Anterior cingulate cortex (tissue), 58 donors: ENCODE data around the gene CACNB1.
"Not testable (repeated sequence)": the region's sequence is repeated elsewhere in the genome, so short reads cannot be mapped to it uniquely, and the experiment has no call there.

Experiments used
- DNase-seq, 58 donors: peaks; one replicate each; lab custom pipeline; 2025; lab: John Stamatoyannopoulos, UW

CACNB1 gene

DNA sequence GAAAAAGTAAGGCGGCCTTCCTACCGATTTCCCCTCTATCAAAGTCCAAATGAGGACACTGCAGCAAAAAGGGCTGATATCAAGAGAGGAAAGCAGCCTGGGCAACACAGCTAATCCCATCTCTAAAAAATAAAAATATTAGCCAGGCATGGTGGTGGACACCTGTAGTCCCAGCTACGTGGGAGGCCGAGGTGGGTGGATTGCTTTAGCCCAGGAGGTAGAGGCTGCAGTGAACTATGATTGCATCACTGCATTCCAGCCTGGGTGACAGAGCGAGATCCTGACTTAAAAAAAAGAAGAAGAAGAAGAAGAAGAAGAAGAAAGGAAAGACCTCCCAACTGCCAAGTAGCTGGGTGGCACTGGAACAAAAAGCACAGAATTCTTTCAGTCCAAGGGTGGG lies 14.4 kb downstream of the CACNB1 start:
- DNase-seq = no peak

DNA sequence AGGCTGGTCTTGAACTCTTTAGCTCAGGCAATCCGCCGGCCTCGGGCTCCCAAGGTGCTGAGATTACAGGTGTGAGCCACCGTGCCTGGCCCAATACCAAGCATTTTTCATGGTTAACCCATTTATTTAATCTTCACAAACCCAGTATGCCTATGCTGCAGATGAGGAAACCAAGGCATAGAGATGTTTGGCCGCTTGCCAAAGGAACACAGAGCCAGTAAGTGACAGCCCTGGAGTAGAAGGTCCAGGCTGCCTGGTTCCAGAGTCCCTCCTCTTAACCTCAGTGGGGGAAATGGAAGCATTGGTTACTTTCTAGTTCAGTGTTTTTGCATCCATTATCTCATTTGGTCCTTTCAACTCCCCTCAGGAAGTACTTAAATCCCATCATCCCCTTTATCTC lies 16.2 kb downstream of the CACNB1 start:
- DNase-seq = no peak

GRCh38 chr17:39178536-39178935 lies 18.9 kb downstream of the CACNB1 start:
- DNase-seq = no peak

- DNase-seq = peak in 6 of 58 donors; percentile 8 to 49 (median 22)
Observed at GRCh38 chr17:39177256-39177655, 20.2 kb downstream of the CACNB1 start.

DNA sequence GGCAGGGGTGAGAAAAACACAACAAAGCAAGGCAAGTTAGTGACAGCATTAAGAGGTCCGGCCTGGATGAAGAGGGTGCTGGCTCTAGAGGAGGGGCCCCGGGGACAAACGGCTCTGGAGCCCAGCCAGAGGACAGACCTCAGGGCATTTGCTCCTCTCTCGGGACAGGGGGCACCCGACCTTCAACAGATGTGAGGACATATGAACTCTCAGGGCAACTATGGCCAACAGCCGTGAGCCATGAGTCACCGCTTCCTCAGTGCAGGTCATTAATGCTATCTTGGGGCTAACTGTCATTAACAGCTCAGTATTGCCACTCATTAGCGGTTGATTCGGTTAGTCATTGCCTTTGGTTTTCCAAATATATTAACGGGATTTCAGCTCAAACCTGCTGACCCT lies 21.8 kb downstream of the CACNB1 start:
- no peak for DNase-seq

DNA sequence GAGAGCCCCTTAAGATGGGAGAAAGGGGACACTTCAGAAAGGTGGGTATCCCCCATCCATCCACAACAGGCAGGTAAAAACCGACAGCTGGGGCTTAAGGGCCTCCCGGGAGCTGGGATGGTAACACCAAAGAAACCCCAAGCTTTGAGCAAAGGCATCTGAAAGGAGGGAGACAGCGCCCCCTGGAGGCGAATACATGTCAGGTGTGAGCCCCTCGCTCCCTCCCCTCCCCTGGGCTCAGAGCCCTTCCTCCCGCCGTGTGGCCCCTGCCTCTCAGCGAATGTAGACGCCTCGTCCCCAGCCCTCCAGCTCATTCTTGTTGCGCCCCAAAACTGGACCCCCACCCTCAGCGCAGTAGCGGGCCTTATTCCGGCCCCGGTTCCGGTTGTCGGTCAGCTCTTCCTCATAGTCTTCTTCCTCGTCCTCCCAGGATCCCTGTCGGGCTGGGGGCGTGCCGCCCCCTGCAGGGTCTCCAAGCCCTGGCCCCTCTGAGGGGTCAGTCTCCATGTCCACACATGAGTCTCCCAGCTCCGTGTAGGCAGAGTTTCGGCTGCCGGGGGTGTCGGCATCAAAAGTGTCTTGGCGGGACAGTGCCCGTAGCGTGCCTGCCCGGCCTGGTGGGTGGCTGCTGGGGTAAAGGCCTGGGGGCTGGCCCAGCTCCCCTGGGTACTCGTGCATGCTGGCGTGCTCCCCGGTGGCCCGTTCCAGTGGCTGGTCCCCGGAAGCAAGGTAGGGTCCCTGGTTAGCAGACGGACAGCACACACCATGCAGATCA lies 22.4 kb downstream of the CACNB1 start:
- DNase-seq = peak in 44 of 58 donors; percentile 12 to 88 (median 46)

GRCh38 chr17:39173526-39174274 lies 23.8 kb downstream of the CACNB1 start:
- peak in 5 of 58 donors; percentile 15 to 31 (median 20) for DNase-seq

DNA sequence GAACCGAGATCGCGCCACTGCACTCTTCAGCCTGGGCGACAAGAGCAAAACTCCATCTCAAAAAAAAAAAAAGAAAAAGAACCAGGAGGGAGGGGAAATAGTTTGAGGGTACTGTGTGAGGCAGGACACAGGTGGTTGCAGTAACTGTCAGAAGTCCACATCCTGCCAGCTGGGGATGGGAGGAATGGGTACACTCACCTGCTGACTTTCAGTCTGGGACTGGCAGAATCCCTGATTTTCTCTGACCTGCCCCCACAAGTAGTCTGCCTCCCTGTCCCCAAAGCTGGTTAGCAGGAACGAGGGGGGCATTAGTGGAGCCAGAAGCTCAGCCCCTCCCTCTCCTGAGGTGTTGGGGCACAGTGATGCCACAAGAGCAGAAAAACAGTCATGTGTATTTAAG lies 24.4 kb downstream of the CACNB1 start:
- DNase-seq = peak in 1 of 58 donors; percentile 20

DNA sequence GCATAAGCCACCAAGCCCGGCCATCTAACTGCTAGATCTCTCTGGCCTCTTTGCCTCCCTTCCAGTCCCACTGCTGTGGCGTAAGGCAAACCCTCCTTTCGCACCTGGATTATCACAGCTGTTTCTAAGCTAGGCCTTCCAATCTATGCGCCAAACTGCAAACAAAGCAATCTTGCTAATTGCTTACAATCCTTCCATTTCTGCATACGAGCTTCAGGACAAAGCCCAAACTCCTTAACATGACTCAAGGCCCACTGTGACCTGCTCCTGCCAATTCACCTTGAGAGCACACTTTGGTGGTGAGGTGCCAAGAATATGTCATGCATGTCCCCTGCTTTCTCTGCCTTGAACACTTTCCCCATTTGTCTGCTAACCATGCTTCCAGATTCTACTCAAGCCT lies 25.5 kb downstream of the CACNB1 start:
- DNase-seq = no peak

GRCh38 chr17:39170558-39170957 lies 26.9 kb downstream of the CACNB1 start:
- no peak for DNase-seq

- DNase-seq = no peak
Observed at GRCh38 chr17:39170109-39170508, 27.4 kb downstream of the CACNB1 start.

GRCh38 chr17:39169518-39169917 lies 28.0 kb downstream of the CACNB1 start:
- DNase-seq = no peak

DNA sequence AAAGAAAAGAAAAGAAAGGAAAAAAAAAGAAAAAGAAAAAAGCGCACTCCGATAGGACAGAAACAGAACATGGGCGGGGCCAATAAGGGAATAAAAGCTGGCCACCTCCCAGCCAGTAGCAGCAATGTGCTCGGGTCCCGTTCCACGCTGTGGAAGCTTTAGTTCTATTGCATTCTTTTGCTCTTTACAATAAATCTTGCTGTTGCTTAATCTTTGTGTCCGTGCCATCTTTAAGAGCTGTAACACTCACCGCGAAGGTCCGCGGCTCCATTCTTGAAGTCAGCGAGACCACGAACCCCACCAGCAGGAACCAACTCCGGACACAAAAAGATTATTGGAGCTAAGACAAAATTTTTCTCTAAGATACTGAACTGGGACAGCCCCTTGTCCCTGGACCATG lies 28.4 kb downstream of the CACNB1 start:
- DNase-seq = no peak

DNA sequence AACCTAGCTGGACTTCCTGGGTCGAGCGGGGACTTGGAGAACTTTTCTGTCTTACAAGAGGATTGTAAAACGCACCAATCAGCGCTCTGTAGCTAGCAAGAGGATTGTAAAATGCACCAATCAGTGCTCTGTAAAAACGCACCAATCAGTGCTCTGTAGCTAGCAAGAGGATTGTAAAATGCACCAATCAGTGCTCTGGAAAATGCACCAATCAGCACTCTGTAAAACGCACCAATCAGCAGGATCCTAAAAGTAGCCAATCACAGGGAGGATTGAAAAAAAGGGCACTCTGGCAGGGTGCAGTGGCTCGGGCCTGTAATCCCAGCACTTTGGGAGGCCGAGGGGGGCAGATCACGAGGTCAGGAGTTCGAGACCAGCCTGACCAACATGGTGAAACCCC lies 29.0 kb downstream of the CACNB1 start:
- not testable (repeated sequence) for DNase-seq

GRCh38 chr17:39167476-39167875 lies 30.0 kb downstream of the CACNB1 start:
- DNase-seq = peak in 27 of 58 donors; percentile 10 to 61 (median 25)

DNA sequence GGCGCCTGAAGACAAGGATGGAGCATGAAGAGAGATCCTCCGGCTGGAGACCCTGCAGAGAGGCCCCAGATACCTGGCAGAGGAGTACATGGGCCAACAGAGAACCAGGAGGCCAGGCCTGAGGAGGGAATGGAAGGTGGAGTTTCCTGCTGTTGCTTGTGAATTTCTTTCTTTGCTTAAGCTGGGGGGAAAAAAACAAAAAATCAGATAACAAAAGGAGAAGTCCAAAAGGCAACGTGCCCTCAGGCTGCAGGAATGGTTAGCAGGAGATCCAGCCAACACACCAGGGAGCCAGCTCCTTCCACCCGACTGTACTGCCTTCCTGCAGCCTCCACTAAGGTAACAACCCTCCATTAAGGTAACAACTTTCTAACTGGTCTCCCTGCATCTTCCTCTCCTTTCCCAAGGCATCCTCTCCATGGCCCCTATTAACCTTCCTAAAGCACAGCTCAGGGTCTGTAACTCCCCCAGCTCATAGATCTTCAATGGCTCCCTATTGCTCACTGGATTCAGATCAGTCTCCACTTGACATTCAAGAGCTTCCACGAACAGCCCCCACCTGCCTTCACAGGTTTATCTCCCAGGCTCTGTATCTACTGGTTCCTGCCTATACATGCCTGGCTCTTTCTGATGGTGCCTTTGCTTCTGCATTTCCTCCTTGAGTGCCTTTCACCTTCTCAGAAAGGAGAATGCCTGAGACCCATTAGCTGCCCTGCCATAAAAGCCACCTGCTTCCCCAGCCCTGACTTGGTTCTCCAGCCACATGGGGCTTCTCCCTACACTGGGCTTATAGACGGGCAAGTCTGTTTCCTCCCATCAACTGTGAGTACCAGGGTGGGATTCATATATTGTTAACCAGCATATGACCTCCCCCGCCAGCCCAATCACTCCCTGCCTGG lies 30.8 kb downstream of the CACNB1 start:
- no peak for DNase-seq

DNA sequence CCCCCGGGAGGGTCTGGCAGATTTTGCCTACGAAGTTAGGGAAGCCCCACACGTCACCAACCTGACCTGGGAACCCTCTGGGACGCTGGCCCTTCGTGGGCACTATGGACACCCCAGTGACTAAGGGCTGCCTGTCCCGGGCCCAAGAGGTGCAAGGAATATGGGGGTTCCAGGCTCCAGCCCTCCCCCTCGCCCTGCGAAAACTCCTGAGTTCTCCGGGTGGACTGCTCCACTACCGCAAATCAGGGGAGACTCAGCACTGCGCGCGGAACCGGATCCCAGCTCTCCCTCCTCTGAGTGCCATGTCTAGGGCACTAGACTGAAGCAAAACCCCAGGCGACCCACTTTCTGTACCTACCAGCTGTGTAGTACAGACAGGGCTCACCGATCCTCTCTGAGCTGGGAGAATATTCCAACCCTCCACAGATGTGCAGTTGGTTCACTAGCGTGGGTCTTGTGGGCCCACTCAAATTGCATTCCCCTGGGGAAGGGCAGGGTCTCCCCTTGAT lies 31.6 kb downstream of the CACNB1 start, which contains the start of gene ARL5C:
Gene ARL5C, minus strand, starts transcription at position 321 of the 509 bp plus-strand sequence. CDS start 401 bp downstream, outside the sequence.
- DNase-seq = no peak

DNA sequence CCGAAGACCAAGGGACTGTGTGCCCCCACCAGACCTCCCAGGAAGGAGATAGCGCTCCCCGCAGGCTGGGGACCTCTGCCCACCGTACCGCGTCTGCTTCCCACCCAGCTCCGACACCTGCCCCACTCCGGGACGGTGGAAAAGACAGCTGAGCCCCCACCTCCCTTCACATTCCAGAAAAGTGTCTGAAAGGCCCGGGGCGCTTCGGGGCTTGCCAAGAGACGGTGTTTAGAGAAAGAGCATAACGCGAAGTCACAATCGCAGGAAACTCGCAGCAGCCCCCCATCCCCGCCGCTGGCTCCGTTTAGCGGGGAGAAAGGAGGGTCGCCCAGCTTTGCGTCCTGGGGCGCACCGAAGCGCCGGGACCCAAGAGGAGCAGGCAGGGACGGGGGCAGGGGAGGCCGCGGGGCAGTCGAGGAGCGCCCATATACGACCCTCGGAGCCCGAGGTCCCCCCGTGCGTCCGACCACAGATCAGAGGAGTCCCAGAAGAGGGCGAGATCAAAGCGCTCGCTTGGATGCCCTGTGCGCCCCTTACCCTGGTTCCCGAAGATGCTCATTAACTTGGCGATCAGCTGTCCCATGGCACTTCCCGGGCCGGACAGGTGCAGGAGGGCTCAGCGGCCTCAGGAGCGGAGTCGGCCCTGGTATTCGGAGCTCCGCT lies 32.2 kb downstream of the CACNB1 start:
- no peak for DNase-seq

GRCh38 chr17:39164675-39165143 lies 32.8 kb downstream of the CACNB1 start:
- peak in 50 of 58 donors; percentile 20 to 87 (median 53) for DNase-seq

GRCh38 chr17:39161962-39162361 lies 35.5 kb downstream of the CACNB1 start:
- DNase-seq = no peak
